ENCODE results near the gene GPR22.

DNA sequence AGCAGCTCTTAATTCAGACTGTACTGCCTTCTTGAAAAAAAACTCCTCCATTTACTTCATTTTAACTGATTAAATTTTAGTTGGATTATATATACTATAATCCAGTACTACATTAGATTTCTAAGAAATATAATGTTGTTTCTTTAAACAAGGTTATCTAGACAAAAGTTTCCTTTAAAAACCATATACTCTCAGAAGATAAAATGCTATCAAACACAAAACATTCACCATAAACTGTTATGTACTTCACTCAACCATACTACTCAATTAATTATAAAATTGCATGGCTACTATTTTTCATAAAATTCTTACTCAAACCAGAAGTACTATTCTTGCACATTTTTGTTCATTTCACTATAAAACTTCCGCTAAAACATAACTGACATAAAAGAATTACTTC, 12.7 kb downstream of the GPR22 start:
- TF ChIP-seq POLR2A (IDR thresholded peaks at IDR 0.05; ENCODE audit: low read depth, low read length) (no peak), RAD21 (IDR thresholded peaks at IDR 0.05; ENCODE audit: low read length) (no peak), RCOR1 (IDR thresholded peaks at IDR 0.05; ENCODE audit: insufficient replicate concordance, low read length) (no peak), RFX5 (IDR thresholded peaks at IDR 0.05; ENCODE audit: low read depth, low read length) (no peak), MAFK (IDR thresholded peaks at IDR 0.05; ENCODE audit: low read depth, low read length) (no peak), MXI1 (IDR thresholded peaks at IDR 0.05; ENCODE audit: borderline replicate concordance, low read depth, low read length) (no peak)
- TF ChIP-seq, protein P1, sequence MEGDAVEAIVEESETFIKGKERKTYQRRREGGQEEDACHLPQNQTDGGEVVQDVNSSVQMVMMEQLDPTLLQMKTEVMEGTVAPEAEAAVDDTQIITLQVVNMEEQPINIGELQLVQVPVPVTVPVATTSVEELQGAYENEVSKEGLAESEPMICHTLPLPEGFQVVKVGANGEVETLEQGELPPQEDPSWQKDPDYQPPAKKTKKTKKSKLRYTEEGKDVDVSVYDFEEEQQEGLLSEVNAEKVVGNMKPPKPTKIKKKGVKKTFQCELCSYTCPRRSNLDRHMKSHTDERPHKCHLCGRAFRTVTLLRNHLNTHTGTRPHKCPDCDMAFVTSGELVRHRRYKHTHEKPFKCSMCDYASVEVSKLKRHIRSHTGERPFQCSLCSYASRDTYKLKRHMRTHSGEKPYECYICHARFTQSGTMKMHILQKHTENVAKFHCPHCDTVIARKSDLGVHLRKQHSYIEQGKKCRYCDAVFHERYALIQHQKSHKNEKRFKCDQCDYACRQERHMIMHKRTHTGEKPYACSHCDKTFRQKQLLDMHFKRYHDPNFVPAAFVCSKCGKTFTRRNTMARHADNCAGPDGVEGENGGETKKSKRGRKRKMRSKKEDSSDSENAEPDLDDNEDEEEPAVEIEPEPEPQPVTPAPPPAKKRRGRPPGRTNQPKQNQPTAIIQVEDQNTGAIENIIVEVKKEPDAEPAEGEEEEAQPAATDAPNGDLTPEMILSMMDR (conservative IDR thresholded peaks at IDR 0.05; ENCODE audit: low read depth, low read length) = no peak
- TF ChIP-seq, protein P2, sequence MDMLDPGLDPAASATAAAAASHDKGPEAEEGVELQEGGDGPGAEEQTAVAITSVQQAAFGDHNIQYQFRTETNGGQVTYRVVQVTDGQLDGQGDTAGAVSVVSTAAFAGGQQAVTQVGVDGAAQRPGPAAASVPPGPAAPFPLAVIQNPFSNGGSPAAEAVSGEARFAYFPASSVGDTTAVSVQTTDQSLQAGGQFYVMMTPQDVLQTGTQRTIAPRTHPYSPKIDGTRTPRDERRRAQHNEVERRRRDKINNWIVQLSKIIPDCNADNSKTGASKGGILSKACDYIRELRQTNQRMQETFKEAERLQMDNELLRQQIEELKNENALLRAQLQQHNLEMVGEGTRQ (IDR thresholded peaks at IDR 0.05; ENCODE audit: low read depth, low read length) = no peak

Data from IMR-90 (cell line).